ENCODE data around the gene COG5.

The COG5 gene

DNA sequence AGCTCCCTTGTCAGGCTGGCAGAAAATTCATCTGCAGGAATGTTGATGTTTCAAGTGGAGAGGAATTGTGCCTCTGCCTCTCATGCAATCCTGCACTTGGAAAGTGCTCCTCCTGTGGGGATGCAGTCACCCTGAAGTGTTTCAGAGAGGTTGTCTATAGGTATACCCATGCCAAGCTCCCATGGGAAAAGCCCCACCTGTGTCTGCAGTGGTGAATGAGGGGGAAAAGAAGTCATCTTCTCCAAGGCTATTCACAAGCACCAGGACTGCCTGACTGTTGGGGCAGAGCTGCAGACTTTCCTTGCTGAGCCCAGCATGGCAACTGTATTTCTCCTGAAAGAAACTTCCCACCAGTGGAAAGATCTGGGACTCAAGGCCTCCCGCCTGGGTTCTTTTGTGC, 58.4 kb downstream of the COG5 start:
- DNase-seq: no peak

DNA sequence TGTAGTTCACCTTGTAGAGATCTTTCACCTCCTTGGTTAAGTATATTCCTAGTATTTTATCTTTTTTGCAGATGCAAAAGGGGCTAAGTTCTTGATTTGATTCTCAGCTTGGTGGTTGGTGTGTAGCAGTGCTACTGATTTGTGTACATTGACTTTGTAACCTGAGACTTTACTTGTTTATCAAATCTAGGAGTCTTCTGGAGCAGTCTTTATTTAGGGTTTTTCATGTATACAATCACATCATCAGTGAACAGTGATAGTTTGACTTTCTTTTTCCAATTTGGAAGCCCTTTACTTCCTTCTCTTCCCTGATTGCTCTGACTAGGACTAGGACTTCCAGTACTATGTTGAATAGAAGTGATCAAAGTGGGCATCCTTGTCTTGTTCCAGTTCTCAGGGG, 60.0 kb downstream of the COG5 start:
- DNase-seq: no peak

DNA sequence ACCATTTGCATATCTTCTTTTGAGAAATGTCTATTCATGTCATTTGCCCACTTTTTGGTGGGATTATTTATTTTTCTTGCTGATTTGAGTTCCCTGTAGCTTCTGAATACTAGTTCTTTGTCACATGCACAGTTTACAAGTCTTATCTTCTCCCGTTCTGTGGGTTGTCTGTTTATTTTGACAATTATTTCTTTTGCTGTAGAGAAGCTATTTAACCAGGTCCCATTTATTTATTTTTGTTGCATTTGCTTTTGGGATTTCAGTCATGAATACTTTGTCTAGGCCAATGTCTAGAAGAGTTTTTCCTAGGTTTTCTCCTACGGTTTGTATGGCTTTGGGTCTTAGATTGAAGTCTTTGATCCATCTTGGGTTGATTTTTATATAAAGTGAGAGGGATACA, 60.9 kb downstream of the COG5 start:
- DNase-seq: no peak

DNA sequence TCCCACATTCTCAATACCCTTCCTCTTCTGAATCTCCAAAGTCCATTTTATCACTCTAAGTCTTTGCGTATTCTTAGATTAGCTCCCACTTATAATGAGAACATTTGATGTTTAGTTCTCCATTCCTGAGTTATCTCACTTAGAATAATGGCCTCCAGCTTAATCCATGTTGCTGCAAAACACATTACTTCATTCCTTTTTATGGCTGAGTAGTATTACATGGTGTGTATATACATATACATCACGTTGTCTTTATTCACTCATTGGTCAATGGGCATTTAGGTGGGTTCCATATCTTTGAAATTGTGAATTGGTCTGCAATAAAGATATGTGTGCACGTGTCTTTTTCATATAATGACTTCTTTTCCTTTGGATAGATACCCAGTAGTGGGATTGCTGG, 61.6 kb downstream of the COG5 start:
- no peak for DNase-seq

DNA sequence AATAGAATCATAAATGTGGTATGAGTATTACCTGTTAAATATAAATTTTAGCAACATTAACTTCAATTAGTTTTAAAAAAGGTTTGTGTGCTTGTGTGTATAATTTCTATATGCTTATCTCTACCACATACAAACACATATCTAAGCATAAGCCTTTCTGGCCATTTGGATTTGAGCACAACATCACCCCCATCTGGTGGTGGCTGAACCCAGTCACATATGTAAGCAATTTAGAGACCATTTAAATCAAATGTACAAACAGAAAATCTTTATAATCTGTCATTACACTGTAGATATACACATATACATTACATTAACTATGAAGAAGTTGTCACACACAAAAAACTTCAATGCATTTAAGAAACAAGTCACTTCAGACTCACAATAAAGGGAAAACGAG, 62.1 kb downstream of the COG5 start:
- DNase-seq: no peak

DNA sequence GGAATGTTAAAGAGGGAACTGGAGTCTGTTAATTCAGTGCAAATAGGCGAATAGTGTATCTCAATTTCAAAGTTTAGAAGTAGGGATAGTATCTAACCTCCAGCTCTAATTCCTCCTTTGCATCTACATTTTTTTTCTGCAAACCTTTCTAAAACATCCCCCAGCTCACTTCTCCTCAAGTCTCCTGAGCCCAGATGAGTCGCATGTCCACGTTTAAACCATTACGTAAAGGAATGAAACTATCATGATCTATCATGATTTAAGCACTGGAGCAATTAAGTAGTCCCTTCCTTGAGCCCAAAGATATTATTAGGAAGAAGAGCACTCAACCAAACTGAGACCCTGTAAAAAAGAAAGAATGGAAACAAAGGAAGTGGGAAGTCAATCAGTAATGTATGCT, 64.0 kb downstream of the COG5 start:
- no peak for DNase-seq

DNA sequence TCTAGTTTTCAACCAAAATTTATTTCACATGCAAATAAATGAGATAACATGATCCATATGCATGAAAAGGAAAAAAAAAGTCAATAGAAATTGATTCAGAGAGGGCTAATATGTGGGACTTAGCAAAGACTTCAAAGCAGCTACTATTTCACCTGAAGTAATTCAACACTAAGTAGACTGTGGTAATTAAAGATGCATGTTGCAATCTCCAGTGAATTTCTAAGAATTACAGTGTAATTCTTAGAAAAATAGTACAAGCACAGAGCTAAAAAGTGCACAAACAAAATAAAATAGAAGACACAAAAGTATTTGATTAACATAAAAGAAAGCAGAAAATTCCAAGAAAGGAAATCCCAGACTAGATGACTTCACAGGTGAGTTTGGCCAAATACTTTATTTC, 68.2 kb downstream of the COG5 start:
- no peak for DNase-seq

DNA sequence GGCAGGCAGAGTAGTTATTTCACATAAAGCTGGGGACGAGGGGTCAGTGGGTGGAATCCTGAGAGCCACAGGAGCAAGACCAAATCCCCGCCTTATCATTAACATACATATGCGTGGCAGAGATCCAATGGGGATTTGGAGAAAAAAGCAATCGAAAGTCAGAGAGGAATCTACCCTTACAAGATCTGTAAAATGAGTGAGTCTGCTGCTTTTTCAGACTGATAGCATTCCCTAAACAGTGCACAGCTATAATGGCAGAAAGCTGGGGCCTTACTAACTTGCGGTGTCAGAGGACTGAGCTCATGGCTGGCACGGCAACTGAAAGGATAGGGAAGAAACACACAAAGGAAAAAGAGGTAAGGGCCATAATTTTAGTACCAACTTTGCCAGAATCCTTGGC, 68.8 kb downstream of the COG5 start:
- no peak for DNase-seq

DNA sequence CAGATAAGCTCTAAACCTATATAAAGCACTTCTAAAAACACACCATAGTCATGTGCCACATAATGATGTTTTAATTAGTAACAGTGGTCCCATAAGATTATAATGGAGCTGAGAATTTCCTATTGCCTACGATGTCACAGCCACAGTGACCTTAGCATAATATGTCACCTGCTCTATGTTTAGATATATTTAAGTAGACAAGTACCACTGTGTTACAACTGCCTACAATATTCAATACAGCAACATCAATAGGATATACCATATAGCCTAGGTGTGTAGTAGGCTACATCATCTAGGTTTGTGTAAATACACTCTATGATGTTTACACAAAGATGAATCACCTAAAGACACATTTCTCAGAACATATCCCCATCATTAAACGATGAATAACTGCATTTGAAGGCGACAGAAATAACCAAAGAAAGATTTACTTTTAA, 69.4 kb downstream of the COG5 start:
- DNase-seq: no peak

DNA sequence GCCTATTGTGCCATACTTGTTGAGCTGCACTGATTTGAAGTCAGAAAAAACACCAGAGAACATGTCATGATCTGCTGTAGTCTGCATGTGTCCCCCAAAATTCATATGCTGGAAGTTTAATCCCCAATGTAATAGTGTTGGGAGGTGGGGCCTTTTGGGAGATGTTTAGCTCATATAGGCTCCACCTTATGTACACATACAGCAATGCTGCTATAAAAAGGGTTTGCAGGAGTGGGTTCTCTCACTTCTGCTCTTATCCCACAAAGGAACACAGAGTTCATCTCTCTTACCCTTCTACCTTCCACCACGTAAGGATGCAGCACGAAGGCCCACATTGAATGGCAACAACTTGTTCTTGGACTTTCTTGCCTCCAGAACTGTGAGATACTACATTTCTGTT, 70.8 kb downstream of the COG5 start:
- DNase-seq: no peak

DNA sequence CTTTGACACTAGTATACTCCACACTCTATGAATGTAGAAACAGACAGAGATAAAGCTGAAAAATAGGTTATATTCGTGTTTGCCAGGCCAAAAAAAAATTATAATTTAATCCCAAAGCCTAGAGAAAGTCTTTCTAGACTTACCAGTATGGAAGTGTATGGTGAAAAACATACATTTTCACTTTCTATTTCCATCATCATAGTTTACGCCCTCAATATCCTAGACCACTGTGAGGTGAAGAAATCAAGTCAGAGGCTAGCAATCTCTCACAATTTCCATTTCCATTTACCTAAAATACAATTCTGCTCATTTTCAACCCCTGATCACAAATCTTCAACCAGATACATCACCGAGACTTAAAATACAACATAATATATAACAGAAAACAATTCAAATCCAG, 77.7 kb downstream of the COG5 start:
- DNase-seq: no peak

DNA sequence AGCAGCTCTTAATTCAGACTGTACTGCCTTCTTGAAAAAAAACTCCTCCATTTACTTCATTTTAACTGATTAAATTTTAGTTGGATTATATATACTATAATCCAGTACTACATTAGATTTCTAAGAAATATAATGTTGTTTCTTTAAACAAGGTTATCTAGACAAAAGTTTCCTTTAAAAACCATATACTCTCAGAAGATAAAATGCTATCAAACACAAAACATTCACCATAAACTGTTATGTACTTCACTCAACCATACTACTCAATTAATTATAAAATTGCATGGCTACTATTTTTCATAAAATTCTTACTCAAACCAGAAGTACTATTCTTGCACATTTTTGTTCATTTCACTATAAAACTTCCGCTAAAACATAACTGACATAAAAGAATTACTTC, 81.1 kb downstream of the COG5 start:
- DNase-seq: no peak

DNA sequence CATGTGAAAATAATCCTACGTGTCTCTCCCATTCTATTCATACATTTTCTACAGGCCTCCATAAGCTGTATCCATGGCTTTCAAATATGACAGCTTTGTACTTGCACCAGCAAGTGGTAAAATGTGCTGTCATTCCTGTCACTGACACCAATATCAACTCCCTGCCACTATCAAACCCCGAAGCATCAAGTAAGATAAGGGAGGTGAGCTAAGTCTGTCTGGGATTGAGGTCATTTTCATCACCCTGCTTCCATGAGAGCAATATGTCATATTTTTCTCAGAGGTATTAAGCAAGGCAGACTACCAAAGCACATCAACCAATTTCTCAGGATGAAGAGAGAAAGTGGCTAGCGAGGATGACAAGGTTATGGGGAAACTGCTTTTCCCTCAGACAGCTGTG, 82.8 kb downstream of the COG5 start:
- DNase-seq: no peak

DNA sequence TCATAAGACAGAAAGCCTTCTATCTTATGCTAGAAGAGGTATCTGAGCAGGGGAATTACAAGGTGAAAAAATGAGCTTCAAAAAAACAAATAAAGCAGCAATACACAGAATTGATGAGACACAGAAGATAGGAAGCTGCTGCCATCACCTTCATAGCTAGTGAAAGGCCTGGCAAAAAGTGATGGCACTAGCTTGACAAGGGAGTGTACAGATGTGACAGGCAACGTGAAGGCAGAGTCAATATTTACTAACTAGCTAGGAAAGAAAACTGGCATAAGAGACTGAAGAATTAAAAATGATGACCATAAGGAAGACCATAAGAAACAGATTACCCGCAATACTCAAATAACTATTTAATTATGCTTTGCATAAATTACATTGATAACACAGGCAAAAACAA, 84.4 kb downstream of the COG5 start:
- no peak for DNase-seq

DNA sequence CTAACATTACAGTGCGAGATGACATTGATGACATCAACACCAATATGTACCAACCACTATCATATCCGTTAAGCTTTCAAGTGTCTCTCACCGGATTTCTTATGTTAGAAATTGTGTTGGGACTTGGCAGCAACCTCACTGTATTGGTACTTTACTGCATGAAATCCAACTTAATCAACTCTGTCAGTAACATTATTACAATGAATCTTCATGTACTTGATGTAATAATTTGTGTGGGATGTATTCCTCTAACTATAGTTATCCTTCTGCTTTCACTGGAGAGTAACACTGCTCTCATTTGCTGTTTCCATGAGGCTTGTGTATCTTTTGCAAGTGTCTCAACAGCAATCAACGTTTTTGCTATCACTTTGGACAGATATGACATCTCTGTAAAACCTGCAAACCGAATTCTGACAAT, 89.6 kb downstream of the COG5 start:
- no peak for DNase-seq

DNA sequence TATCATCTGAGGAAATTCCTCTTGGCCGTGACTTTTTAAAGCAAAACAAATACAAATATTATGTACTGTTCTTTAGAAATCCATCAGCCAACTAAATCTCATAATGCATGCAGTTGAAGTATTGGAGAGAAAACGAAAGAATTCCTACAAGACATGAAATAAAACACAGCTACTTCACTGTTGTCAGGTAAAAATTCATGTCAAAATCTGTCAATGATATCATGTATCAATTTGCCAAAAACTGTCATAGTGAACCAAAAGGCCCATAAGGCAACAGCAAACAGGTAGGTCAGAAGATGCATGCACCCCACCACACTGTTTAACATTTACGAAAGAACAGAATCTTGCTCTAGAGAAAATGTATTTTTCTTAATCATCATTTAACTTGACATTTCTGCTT, 91.6 kb downstream of the COG5 start:
- DNase-seq: no peak

DNA sequence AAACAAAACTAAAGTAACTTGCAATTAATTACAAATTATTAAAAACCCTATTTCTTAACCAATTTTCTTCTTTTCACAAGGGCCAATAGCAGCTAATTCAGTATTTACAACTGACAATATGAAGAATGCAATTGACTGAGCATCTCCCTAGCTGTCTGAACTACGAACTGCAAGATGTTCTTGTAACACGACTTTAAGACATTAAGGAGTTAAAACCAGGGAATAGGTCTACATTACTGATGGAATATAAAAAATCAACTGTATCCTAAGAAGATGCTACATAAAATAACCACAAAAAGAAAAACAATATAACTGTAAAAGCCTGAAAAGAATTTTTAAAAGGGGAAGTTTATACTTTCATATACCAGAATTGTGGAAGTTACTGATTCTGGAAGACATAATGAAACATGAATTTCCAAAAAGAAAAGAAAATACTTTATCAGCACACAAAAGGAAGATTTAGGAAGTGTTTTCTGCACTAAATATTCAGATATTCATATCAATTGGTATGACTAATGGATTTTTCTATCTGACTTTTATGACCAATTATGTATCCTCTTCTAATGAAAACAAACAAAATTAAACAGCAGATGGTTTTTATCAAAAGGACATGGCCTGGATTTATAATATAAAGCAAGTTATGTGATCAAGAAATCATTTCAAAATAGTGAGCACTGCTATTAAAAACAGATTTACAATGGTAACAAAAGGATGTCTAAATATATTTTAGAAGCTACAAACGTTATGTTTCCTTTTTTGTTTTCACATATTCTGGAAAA, 92.2 kb downstream of the COG5 start:
- no peak for DNase-seq

DNA sequence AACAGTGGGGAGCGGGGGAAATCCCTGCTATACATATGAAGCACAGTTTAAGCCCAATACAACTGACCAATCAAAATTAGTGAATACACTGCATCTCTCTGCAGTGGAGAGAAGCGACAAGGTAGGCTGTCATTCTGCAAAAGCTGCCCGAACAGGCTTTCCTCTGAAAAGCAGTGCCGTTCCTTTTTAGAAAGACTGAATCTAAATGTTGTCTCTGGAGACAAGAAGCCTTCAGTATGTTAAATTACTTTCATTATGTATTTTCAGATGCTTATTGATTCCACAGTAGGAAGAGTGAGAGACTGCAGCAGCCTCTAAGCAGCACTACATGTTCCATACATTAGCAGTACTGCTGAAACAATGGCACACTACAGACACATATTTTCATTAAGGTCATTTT, 93.8 kb downstream of the COG5 start, which contains the start of gene GPR22:
TSS of gene GPR22 (plus strand) at position 129 of the 400 bp plus-strand sequence. CDS start 4,004 bp downstream, outside the sequence.
- no peak for DNase-seq

DNA sequence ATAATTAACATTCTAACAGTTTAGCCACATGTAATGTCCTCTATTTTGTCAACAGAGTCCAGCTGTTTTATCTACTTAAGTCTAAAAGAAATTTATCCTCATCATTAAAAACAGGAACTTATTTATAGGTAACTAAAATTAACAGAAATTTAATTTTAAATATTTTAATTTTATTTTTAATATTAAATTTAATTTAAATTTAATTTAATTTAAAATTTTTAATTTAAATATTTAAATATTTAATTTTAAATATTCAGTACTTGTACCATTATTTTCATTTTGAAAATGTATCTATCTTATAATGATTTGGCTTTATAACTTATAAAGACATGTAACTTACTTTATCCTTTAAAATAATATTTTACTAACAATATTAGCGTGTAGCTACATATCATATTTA, 94.9 kb downstream of the COG5 start:
- no peak for DNase-seq

DNA sequence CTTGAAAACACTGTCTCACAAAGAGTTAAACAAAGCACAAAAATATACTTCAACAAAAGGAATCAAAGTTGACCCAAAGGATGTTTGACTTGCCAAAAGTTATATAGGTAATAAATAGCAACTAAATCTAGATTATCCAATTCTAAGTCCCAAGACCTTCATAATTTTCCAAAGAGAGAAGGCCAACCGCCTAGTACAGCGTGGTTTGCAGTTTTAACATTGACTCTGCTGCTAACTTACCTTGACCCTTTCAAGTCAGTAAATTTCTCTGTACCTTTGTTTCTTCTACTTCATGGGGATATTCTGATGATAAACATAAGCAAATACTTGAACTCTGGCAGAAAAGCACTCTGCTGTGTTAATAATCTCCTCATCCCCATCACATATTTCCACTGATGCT, 95.7 kb downstream of the COG5 start:
- DNase-seq: no peak

DNA sequence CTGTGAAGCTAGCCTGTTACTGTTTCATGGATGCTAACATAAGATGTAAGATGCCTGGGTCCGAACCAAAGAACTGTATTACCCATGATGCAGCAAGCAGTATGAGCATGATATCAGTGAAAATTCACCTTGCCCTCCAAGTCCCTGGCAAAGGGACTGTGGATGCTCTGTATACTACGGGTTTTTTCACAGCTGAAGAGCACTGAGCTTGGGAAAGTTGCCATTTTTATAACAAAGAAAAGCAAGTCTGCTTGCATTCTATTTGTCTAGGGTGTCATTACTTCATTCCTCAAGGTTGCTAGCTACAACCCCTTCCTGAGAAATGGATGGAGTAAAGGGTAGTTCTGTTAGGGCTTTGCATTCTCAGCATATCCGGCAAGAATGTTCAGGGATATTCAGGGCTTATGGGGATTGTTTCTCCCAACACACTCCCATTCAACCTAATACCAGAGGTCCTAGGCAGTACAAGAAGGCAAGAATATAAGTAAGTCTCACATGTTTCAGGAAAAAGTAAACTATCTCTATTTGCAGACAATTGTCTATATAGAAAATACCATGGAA, 99.0 kb downstream of the COG5 start:
- DNase-seq: no peak

DNA sequence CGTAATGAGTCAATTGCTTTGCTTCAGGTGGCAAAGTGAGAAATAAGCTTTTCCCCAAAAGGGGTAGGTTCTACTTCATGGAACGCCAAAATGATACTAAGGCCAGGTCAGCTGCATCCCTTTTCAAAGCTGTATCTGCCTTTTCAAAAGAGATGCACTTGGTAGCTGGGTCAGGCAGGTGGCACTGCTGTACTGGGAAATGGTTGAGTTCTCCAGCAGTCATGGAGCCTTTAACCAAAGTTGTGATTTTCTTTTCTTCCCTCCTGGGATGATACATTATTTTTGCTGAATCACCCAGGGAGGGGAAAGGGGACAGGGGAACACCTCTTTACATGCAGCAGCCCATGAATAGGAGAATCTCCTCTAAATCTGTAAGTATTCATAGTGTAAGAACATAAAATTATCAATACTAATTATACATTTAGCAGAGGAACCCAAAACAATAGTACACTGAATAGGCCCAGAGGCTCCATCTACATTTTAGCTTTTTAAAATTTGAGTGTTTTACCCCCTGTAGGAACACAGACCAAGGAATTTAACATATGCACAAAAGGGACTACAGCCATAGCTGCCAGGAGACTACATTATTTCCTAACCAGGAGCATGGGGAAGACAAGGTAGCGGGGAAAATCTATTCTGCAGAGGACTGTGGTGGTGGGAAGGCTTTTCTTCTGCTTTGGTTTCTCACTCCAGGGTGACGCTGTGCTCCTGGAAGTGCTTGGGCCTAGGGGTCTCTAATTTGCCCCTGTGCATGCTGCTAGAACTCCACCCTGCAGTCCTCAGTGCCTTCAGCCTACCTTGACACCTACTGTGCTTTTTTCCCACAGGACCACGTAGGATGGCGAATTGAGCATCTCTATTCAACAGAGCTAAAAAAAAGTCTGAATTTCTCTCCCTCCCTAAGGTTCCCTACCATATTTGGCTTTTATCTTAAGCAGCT, 100.3 kb downstream of the COG5 start:
- peak; percentile 66 for DNase-seq

DNA sequence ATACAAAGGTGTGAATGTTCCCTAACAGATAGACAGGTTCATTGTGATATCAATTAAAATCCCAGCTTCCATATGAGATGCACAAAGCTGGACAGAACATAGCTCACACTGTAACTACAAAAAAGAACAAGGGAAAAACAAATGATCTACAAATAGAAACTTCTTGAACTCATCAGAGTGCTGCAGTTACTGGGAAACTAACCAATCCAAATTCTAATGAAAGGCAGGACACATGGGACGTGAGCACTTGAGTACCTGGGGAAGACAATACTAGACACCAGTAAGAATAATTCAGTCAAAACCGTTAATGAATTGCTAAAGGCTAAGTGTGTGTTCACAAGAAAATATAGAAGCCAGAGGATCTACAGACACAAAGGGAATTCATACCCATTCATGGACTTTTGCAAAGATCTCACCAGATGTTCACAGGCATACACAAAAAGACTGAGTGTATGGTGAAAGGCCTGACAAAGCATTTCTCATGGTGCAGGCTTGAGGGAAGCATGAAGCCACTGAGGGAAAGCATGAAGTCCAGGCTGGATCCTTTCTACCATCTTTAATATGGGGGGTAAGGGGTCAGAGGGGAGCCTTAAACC, 101.7 kb downstream of the COG5 start:
- no peak for DNase-seq
